Mammary epithelial cell (primary cell): ENCODE measurements around the gene MAP3K5.

Source experiments
- EZH2 ChIP-seq: IDR thresholded peaks from 2 replicates; pipeline ENCODE4 v1.6.1; 2012; ENCODE audit warnings: low read length, inconsistent platforms, borderline replicate concordance
- TF ChIP-seq, protein P1 (sequence below), 2 donors: IDR thresholded peaks in 1 of 2; conservative IDR thresholded peaks in 1 of 2; 2 replicates each; pipeline ENCODE4 v1.5.1; 2011 to 2012; ENCODE audit warnings: inconsistent platforms in 2 of 2, low read length in 2 of 2, mild to moderate bottlenecking in 2 of 2, control low read depth in 1 of 2, low read depth in 1 of 2; ENCODE audit not compliant: insufficient read depth in 1 of 2; ENCODE audit errors: extremely low read depth in 1 of 2

DNA sequence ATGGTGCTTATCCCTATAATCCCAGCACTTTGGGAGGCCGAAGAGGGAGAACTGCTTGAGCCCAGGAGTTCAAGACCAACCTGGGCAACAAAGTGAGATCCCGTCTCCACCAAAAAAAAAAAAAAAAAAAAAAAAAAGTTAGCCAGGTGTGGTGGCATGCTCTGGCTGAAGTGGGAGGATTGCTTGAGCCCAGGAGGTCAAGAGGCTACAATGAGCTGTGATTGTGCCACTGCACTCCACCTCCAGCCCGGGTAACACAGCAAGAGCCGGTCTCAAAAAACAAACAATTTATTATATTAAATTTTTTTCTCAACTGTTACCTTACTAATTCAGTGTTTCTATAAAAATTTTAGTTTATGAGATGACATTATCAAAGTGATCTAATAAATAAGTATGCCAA lies 156.7 kb downstream of the MAP3K5 start:
- TF ChIP-seq, protein P1, sequence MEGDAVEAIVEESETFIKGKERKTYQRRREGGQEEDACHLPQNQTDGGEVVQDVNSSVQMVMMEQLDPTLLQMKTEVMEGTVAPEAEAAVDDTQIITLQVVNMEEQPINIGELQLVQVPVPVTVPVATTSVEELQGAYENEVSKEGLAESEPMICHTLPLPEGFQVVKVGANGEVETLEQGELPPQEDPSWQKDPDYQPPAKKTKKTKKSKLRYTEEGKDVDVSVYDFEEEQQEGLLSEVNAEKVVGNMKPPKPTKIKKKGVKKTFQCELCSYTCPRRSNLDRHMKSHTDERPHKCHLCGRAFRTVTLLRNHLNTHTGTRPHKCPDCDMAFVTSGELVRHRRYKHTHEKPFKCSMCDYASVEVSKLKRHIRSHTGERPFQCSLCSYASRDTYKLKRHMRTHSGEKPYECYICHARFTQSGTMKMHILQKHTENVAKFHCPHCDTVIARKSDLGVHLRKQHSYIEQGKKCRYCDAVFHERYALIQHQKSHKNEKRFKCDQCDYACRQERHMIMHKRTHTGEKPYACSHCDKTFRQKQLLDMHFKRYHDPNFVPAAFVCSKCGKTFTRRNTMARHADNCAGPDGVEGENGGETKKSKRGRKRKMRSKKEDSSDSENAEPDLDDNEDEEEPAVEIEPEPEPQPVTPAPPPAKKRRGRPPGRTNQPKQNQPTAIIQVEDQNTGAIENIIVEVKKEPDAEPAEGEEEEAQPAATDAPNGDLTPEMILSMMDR (conservative IDR thresholded peaks at IDR 0.05 in 1 of 2, IDR thresholded peaks at IDR 0.05 in 1 of 2; ENCODE audit: extremely low read depth in 1 of 2, insufficient read depth in 1 of 2, low read depth in 1 of 2, low read length in 2 of 2), result no peak
- TF ChIP-seq EZH2, result no peak
